Endometrial microvascular endothelial cells (primary cell): ENCODE measurements around the gene IFNAR1. TPM values are rescaled to one million over a fixed set of nuclear protein-coding genes. Genes with fewer than 3 reads are reported as not detected.
"Not testable (repeated sequence)": the region's sequence is repeated elsewhere in the genome, so short reads cannot be mapped to it uniquely, and the experiment has no call there.

ENCODE experiments used
- in situ Hi-C: cut with HindIII; loops from 2 replicates; pipeline ENCODE4 v1.10.0; 2017; ENCODE audit warnings: low sequenced_read_pairs, low pct_unique_long_range_greater_than_20kb; ENCODE audit errors: inconsistent ontology term
- total RNA-seq: library from RNA; depleted of rRNA; stranded (reverse); fragments of >200 nt; gene quantifications from one replicate; pipeline ENCODE4 v1.2.3, GENCODE V29; 2015; ENCODE audit errors: inconsistent ontology term

Gene IFNAR1
- total RNA-seq, 1 donor from 2014 or later, result 22.2 TPM

GRCh38 chr21:33302796-33303195, 22.0 kb upstream of the IFNAR1 start:
- in situ Hi-C loops, result no loop called here

GRCh38 chr21:33305344-33305671, 19.5 kb upstream of the IFNAR1 start:
- in situ Hi-C loops, result no loop called here

DNA sequence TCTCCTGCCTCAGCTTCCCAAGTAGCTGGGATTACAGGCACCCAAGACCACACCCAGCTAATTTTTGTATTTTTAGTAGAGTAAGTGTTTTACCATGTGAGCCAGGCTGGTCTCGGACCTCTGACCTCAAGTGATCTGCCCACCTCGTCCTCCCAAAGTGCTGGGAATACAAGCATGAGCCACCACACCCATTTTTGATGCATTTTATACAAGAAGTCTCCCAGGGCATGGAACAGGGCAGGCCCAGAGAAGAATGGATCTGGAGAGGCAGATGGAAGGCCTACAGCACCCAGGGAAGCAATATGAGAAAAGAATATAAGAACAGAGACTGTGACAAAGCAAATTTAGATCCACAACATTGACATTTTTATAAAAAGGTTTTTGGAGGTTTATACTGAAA, 18.8 kb upstream of the IFNAR1 start:
- in situ Hi-C loops, result no loop called here

DNA sequence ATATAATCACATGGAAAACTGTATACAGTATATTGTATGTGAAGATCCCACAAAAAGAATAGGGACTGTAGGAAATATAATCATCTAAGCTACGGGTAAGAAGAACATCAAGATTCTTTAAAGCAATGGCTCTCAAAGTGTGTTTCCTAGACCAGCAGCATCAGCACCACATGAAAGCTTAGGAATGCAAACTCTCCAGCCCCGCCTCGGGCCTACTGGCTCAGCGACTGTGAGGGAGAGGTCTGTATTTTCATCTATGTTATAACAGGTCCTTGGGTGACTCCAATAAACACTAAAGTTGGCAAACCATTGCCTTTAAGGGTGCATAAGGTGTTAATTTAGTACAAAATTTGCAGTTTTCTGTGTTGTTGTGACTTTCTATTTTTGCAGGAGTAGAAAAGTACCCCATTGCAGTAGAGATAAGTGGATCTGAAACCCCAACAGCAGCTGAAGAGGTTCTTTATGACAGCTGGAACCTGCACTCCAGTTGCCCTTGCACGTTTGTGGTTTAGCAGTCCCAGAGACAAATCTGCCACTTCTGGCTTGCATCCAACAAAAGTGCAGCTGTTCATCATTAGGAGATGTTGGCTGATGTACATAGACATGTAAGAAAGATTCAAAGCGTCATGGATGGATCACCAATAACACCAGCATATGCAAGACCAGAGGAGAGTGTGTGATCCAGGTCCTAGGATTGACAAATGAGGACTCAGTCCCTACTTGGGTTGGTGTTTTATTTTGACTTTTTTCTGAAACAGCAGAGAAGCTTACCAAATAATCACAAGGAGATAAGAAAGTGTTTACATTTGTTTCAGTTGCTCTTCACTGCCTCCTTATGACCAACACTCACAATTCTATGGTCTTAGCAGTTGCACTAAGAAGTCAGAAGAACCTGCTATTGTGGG, 15.9 kb upstream of the IFNAR1 start:
- in situ Hi-C loops, result no loop called here

DNA sequence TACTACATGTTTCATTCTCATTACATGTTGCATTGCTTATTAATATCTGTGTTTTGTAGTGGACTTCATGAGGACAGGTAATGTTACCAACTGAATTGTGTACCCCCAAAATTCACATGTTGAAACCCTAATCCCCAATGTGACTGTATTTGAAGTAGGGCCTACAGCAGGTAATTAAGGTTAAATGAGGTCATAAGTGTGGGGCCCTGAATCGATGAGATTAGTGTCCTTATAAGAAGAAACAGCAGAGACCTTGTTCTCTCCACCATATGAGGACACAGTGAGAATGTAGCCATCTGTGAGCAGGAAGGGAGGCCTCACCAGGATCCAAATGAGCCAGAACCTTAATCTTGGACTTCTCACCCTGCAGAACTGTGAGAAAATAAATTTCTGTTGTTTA, 15.0 kb upstream of the IFNAR1 start:
- in situ Hi-C loops, result no loop called here

- in situ Hi-C loops, result no loop called here
These were observed 12.6 kb upstream of the IFNAR1 start for GRCh38 chr21:33312121-33312520.

- in situ Hi-C loops, result no loop called here
These were observed 11.6 kb upstream of the IFNAR1 start for GRCh38 chr21:33313183-33313582.

DNA sequence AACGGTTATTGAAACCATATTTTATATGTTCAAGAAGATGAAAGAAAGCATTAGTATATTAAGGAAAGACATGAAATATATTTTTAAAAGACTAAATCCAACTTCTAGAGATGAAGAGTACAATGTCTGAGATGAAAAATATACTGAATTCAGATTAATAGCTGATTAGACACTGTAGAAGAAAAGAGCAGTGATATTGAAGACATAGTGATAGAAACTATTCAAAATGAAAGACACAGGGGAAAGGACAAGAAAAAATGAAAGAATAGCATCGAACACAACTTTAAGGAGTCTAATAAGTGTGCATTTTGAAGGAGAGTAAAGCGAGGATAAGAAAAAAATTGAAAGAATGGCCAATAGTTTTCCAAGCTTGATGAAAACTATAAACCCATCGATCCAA, 11.2 kb upstream of the IFNAR1 start:
- in situ Hi-C loops, result no loop called here

- in situ Hi-C loops, result no loop called here
These were observed 10.7 kb upstream of the IFNAR1 start for GRCh38 chr21:33314111-33314510.

GRCh38 chr21:33315946-33316710, 8.6 kb upstream of the IFNAR1 start:
- in situ Hi-C loops, result no loop called here

- in situ Hi-C loops, result no loop called here
These were observed 7.6 kb upstream of the IFNAR1 start for GRCh38 chr21:33317145-33317544.

GRCh38 chr21:33317786-33318486, 6.8 kb upstream of the IFNAR1 start:
- in situ Hi-C loops, result no loop called here

GRCh38 chr21:33321005-33321404, 3.8 kb upstream of the IFNAR1 start:
- in situ Hi-C loops, result not testable (repeated sequence)

- in situ Hi-C loops, result not testable (repeated sequence)
These were observed 1.2 kb upstream of the IFNAR1 start for GRCh38 chr21:33323610-33324009.

DNA sequence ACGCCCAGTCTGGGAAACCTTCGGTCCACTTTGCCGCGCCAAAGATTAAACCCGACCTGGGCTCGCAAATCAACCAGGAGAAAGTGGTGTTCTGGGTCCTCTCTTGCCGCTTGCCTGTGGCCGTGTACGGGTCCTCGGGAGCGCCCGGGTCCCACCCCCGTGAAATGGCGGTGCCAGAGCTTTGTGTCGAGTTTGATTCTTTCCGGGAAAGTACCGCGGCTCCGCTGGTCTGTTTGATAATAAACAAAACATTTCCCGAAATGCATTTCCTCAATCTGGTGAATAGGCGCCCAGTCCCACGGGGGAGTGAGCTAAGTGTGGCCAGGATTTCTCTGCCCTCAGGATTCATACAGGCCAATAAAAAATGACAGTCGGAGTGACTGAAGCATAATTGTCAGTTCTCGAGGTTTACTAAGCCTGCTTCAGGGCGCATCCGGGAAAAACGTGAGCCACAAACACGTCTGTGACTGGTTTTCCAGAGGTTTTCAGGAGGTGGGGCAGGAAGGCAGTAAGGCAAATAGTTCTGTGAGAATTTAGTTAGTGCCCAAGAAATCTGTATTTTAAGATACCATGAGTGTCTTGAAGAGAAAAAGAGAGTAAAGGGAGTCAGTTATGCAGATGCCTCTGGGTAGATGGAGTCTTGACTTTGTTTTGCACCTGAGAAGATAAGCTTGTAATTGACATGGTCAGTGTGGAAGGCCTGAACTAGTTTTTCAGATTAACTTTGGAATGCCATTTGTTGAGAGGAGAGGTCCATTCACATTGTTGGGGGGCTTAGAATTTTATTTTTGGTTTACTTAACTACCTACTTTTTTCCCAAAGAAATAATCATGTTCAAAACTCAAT, 675 bp downstream of the IFNAR1 start:
- in situ Hi-C loops, result no loop called here

GRCh38 chr21:33327326-33327725, 2.6 kb downstream of the IFNAR1 start:
- in situ Hi-C loops, result no loop called here

DNA sequence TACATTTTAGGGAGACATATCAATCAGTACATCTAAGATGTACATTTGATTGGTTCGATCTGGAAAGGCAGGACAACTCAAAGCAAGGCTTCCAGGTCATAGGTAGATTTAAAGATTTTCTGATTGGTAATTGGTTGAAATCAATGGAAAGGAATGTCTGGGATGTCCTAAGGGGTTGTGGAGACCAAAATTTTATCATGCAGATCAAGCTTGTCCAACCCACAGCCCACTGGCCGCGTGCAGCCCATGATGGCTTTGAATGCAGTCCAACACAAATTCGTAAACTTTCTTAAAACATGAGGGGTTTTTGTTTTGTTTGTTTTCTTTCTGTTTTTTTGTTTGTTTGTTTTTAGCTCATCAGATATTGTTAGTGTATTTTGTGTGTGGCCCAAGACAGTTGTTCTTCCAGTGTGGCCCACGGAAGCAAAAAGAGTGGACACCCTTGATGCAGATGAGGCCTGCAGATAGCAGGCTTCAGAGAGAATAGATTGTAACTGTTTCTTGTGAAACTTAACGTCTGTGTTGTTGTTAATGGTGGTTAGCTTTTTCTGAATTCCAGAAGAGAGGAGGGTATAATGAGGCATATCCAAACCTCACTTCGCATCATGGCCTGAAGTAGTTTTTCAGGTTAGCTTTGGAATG, 3.1 kb downstream of the IFNAR1 start:
- in situ Hi-C loops, result no loop called here

DNA sequence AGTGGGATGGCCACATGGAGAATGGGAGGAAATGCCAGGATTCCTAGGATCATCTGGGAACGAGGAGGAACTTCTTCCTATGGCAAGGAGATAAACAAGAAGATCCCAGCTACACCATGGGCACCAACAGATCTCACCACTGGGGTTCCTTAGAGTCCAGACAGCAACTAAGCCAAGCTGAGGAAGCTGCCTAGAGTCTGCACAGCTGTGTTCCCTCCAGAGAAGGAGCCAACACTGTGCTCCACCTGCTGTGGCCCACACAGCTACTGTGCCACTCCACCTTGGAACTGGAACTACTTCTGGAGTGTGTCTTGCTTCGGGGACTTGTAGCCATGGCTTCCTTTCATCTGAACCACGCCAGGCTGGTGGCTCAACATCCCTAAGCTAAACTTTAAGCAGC, 6.0 kb downstream of the IFNAR1 start:
- in situ Hi-C loops, result no loop called here
